Loucy (cell line): ENCODE results near the gene IRAG1.

Experiments
- H2AFZ ChIP-seq: fragments of 200-600 bp; sonication (generic); 2 replicates; pipeline ENCODE4 v1.6.0; 2016; ENCODE audit warnings: antibody characterized with exemption, mild to moderate bottlenecking, low read length, moderate library complexity
- H3F3A ChIP-seq: fragments of 200-600 bp; 2 replicates; pipeline ENCODE4 v1.6.0; 2016; ENCODE audit warnings: antibody characterized with exemption, low read depth, mild to moderate bottlenecking
- H3K27me3 ChIP-seq: fragments of 200-600 bp; sonication (generic); 2 replicates; pipeline ENCODE4 v1.6.1; 2014; ENCODE audit warnings: low read length, mild to moderate bottlenecking; ENCODE audit not compliant: insufficient read depth, poor library complexity, severe bottlenecking
- H3K36me3 ChIP-seq: fragments of 200-600 bp; sonication (generic); 2 replicates; pipeline ENCODE4 v1.6.1; 2016; ENCODE audit warnings: low read length; ENCODE audit not compliant: insufficient read depth
- H3K4me1 ChIP-seq: fragments of 200-600 bp; sonication (generic); 2 replicates; pipeline ENCODE4 v1.5.1; 2014; ENCODE audit warnings: low read length, mild to moderate bottlenecking; ENCODE audit not compliant: insufficient read depth, poor library complexity, severe bottlenecking
- H3K4me2 ChIP-seq: fragments of 200-600 bp; sonication (generic); 2 replicates; pipeline ENCODE4 v1.6.0; 2014; ENCODE audit warnings: antibody characterized with exemption, low read length, low read depth, mild to moderate bottlenecking; ENCODE audit not compliant: poor library complexity, severe bottlenecking
- H3K4me3 ChIP-seq: fragments of 200-600 bp; sonication (generic); 2 replicates; pipeline ENCODE4 v1.5.1; 2014; ENCODE audit warnings: low read length, mild to moderate bottlenecking, mixed read lengths; ENCODE audit not compliant: poor library complexity, severe bottlenecking
- H3K79me2 ChIP-seq: fragments of 200-600 bp; sonication (generic); 2 replicates; pipeline ENCODE4 v1.6.1; 2014; ENCODE audit warnings: low read length; ENCODE audit not compliant: insufficient read depth
- H3K9ac ChIP-seq: fragments of 200-600 bp; sonication (generic); 2 replicates; pipeline ENCODE4 v1.6.0; 2014; ENCODE audit warnings: mild to moderate bottlenecking, low read depth, low read length, moderate library complexity; ENCODE audit not compliant: poor library complexity, severe bottlenecking
- H3K9me2 ChIP-seq: fragments of 200-600 bp; sonication (generic); replicated peaks from 2 replicates; pipeline ENCODE4 v1.6.1; 2016; ENCODE audit warnings: low read depth, low read length, mixed read lengths
- H3K9me3 ChIP-seq: fragments of 200-600 bp; sonication (generic); 2 replicates; pipeline ENCODE4 v1.6.1; 2014; ENCODE audit warnings: mild to moderate bottlenecking, antibody characterized with exemption, low read length, low read depth; ENCODE audit not compliant: insufficient read depth
- H4K20me1 ChIP-seq: fragments of 200-600 bp; sonication (generic); 2 replicates; pipeline ENCODE4 v1.6.0; 2014; ENCODE audit warnings: antibody characterized with exemption, low read length, mild to moderate bottlenecking; ENCODE audit not compliant: insufficient read depth, poor library complexity, severe bottlenecking
- EZH2phosphoT487 ChIP-seq: fragments of 200-600 bp; IDR thresholded peaks from 2 replicates; pipeline ENCODE4 v1.6.1; 2018; ENCODE audit warnings: antibody characterized with exemption, mild to moderate bottlenecking, moderate library complexity, borderline replicate concordance
- TF ChIP-seq, protein P1 (sequence below): fragments of 200-600 bp; sonication (generic); conservative IDR thresholded peaks from 2 replicates; pipeline ENCODE4 v1.5.1; 2014; ENCODE audit warnings: mild to moderate bottlenecking, antibody characterized with exemption, low read length

Gene IRAG1

GRCh38 chr11:10694486-10695239, 1.1 kb upstream of the IRAG1 start:
- Histone ChIP-seq H3K27me3 (no peaks in the 10 kb centered on the region), H4K20me1 (no peaks in the 10 kb centered on the region), H2AFZ (no peak overlapping the region), H3K9ac (no peak overlapping the region), H3K79me2 (no peaks in the 10 kb centered on the region), H3K4me2 (no peak overlapping the region), H3K9me2 (no peaks in the 10 kb centered on the region), H3K4me1 (peaks cover 41% of the 10 kb centered on the region), H3F3A (no peaks in the 10 kb centered on the region), H3K4me3 (no peak overlapping the region), H3K9me3 (no peaks in the 10 kb centered on the region), H3K36me3 (no peaks in the 10 kb centered on the region)
- TF ChIP-seq, protein P1, sequence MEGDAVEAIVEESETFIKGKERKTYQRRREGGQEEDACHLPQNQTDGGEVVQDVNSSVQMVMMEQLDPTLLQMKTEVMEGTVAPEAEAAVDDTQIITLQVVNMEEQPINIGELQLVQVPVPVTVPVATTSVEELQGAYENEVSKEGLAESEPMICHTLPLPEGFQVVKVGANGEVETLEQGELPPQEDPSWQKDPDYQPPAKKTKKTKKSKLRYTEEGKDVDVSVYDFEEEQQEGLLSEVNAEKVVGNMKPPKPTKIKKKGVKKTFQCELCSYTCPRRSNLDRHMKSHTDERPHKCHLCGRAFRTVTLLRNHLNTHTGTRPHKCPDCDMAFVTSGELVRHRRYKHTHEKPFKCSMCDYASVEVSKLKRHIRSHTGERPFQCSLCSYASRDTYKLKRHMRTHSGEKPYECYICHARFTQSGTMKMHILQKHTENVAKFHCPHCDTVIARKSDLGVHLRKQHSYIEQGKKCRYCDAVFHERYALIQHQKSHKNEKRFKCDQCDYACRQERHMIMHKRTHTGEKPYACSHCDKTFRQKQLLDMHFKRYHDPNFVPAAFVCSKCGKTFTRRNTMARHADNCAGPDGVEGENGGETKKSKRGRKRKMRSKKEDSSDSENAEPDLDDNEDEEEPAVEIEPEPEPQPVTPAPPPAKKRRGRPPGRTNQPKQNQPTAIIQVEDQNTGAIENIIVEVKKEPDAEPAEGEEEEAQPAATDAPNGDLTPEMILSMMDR: peak; percentile 53
- no peak for TF ChIP-seq EZH2phosphoT487

DNA sequence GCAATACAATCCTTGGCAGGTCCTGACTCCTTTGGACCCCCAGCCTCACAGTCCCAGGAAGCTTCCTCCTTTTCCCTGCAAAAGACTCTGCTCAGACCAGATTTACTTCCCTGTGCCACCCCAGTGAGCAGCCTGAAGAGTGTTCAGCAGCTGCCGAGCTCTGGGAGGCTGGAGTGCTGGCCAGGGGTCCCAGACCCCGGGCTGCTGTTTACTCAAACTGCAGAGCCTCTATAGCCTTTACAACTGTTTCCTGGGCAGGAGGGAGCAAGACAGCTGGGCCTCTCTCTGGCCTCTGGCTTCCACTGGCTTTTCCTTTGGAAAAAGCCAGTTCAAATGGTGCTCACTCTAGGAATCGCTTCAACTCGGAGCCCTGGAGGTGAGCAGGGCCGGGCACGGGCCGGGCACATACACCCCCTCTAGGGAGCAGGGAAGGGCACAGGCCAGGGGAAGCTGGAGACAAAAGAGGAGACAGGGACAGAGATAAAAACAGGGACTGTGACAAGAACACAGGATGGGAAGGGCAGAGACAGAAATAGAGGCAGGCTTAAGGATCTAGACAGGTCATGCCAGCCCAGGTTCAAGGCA, 932 bp downstream of the IRAG1 start:
- Histone ChIP-seq H3K9me3 (no peaks in the 10 kb centered on the region), H3K79me2 (no peaks in the 10 kb centered on the region), H3K9ac (peak overlapping the region; percentile 49), H3K4me3 (no peak overlapping the region), H2AFZ (peak overlapping the region; percentile 74), H4K20me1 (no peaks in the 10 kb centered on the region), H3F3A (no peaks in the 10 kb centered on the region), H3K4me2 (peak overlapping the region; percentile 52), H3K9me2 (no peaks in the 10 kb centered on the region), H3K4me1 (peaks cover 41% of the 10 kb centered on the region), H3K36me3 (no peaks in the 10 kb centered on the region), H3K27me3 (no peaks in the 10 kb centered on the region)
- TF ChIP-seq, protein P1: no peak
- TF ChIP-seq EZH2phosphoT487: no peak

DNA sequence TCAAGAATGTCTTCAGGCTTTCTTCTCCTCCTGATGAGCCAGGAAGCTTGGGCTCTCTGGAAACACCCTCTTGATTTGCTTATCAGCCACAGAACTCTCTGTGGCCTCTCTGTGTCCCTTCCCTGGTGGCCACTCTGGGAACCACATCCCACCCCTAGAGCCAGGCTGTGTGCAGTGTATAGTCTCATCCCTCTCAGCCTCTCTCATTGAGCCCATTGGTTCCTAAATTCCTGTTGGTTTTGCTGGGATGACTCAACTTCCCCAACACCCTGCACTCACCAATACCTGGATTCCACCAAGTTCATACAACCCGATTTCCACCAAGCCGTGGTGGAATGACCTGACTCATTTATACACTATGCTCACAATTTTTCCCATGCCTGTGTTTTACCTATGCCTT, 5.2 kb downstream of the IRAG1 start:
- no peaks in the 10 kb centered on the region for H3K27me3 ChIP-seq
- TF ChIP-seq EZH2phosphoT487: no peak
- TF ChIP-seq, protein P1: peak; percentile 57
- no peaks in the 10 kb centered on the region for H3K9me3 ChIP-seq
- no peaks in the 10 kb centered on the region for H3F3A ChIP-seq
- H3K4me3 ChIP-seq: no peak overlapping the region
- no peak overlapping the region for H2AFZ ChIP-seq
- H4K20me1 ChIP-seq: no peaks in the 10 kb centered on the region
- no peaks in the 10 kb centered on the region for H3K79me2 ChIP-seq
- H3K36me3 ChIP-seq: no peaks in the 10 kb centered on the region
- H3K4me2 ChIP-seq: no peak overlapping the region
- H3K9me2 ChIP-seq: no peaks in the 10 kb centered on the region
- peaks cover 28% of the 10 kb centered on the region for H3K4me1 ChIP-seq
- H3K9ac ChIP-seq: no peak overlapping the region
